Suprapubic skin (tissue), 3 donors: ENCODE results near the gene MAP4K5.

ENCODE experiments used
- CTCF ChIP-seq, 2 donors: fragments of 200-600 bp in 1 of 2; fragments of 450-650 bp in 1 of 2; sonication (generic) in 1 of 2; IDR thresholded peaks; one replicate each; pipeline ENCODE4 v1.5.1; 2016 to 2019; ENCODE audit warnings: antibody characterized with exemption in 2 of 2, mild to moderate bottlenecking in 1 of 2, moderate library complexity in 1 of 2
- EP300 ChIP-seq: sonication (generic); formaldehyde crosslinking; IDR thresholded peaks from one replicate; pipeline ENCODE4 v1.6.1; 2017; ENCODE audit warnings: antibody characterized with exemption

- TF ChIP-seq CTCF (IDR thresholded peaks at IDR 0.05) (no peak), EP300 (no peak)
Measured at GRCh38 chr14:50425105-50425504, 107.3 kb downstream of the MAP4K5 start.
